ENCODE results near the gene TRIM56.

Gene TRIM56

GRCh38 chr7:101138213-101138870 is 53.1 kb downstream of the TRIM56 start:
- Histone ChIP-seq H3K4me3 (ENCODE audit: low read length) (peak overlapping the region; percentile 78), H3K4me2 (ENCODE audit: low read length) (peak overlapping the region; percentile 81)

DNA sequence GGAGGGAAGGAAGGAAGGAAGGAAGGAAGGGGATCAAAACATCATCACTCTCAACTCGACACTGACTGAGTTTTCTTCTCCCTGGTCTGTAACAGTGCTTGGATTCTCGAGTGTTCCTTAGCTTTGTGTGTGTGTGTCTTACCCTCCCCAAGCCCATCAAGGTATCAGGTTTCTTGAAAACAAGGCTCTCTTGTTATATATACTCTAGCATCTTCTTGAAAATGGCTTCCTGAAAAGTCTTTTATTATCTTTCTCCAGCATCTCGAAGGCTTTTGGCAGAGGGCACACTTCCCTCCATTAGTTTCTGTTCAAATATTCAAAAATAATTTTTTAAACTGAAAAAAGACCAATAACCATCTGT is 55.0 kb downstream of the TRIM56 start:
- Histone ChIP-seq H3K27me3 (ENCODE audit: low read depth, low read length) (peaks cover 9% of the 10 kb centered on the region; the same call in 1 of the 2 replicates), H3K4me1 (ENCODE audit: low read length) (peaks cover 14% of the 10 kb centered on the region), H3K4me3 (ENCODE audit: low read length) (no peak overlapping the region), H3K36me3 (replicated peaks; ENCODE audit: low read depth, low read length) (no peaks in the 10 kb centered on the region), H3K27ac (ENCODE audit: low read length) (no peak overlapping the region), H4K20me1 (ENCODE audit: insufficient read depth, low read length) (no peaks in the 10 kb centered on the region), H3K79me2 (ENCODE audit: low read length) (no peaks in the 10 kb centered on the region), H3K9ac (ENCODE audit: low read length) (no peak overlapping the region), H2AFZ (ENCODE audit: low read depth, low read length) (peak overlapping the region; percentile 75), H3K4me2 (ENCODE audit: low read length) (peak overlapping the region; percentile 20; the same call in 1 of the 2 replicates), H3K9me3 (ENCODE audit: insufficient read depth, low read length) (no peaks in the 10 kb centered on the region)
- TF ChIP-seq CTCF (IDR thresholded peaks at IDR 0.05; ENCODE audit: low read depth, low read length) (no peak), EZH2phosphoT487 (IDR thresholded peaks at IDR 0.05; ENCODE audit: low read depth) (no peak)

More at GRCh38 chr7:101138213-101138870, 53.1 kb downstream of the TRIM56 start:
- H3K9me3 ChIP-seq (ENCODE audit: insufficient read depth, low read length) = no peaks in the 10 kb centered on the region
- H3K36me3 ChIP-seq (replicated peaks; ENCODE audit: low read depth, low read length) = no peaks in the 10 kb centered on the region
- TF ChIP-seq CTCF (IDR thresholded peaks at IDR 0.05; ENCODE audit: low read depth, low read length) (peak; percentile 95), EZH2phosphoT487 (IDR thresholded peaks at IDR 0.05; ENCODE audit: low read depth) (no peak)
- H3K4me1 ChIP-seq (ENCODE audit: low read length) = peaks cover 25% of the 10 kb centered on the region
- peak overlapping the region; percentile 62 for H3K27ac ChIP-seq (ENCODE audit: low read length)
- H4K20me1 ChIP-seq (ENCODE audit: insufficient read depth, low read length) = no peaks in the 10 kb centered on the region
- no peaks in the 10 kb centered on the region for H3K79me2 ChIP-seq (ENCODE audit: low read length)
- peaks cover 9% of the 10 kb centered on the region; the same call in 1 of the 2 replicates for H3K27me3 ChIP-seq (ENCODE audit: low read depth, low read length)
- H2AFZ ChIP-seq (ENCODE audit: low read depth, low read length) = peak overlapping the region; percentile 77
- H3K9ac ChIP-seq (ENCODE audit: low read length) = peak overlapping the region; percentile 67

DNA sequence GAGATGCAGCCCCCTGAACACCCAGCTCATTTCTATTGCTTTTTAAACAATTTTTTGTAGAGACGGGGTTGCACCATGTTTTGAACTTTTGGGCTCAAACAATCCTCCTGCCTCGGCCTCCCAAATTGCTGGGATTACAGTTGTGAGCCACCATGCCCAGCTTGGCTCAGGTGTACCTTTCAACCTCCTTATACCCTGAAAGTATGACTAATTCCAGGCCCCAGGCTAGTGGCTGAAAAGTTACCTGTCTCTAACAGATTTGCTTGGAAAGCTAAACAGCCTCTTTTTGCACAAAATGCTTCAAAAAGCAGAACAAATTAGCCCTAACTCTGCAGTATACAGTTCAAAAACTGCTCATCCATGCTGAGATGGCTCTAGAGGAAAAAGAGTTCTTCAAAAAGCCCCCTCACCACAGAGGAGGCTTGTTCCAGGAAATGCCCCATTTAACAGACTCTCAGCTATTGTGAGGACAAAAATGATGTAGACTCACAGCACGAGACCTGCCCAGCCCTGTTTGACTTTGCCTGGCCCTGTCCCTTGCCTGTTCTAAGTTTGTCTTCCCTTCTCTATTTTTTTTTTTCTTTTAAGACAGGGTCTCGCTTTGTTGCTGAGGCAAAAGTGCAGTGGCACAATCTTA is 55.6 kb downstream of the TRIM56 start:
- H3K36me3 ChIP-seq (replicated peaks; ENCODE audit: low read depth, low read length) = no peaks in the 10 kb centered on the region
- H3K9me3 ChIP-seq (ENCODE audit: insufficient read depth, low read length) = no peaks in the 10 kb centered on the region
- H3K4me2 ChIP-seq (ENCODE audit: low read length) = peak overlapping the region; percentile 20; the same call in 1 of the 2 replicates
- no peaks in the 10 kb centered on the region for H4K20me1 ChIP-seq (ENCODE audit: insufficient read depth, low read length)
- 0 out of 2 replicates have a peak overlapping the region, but pooled peaks have one; percentile 2 for H3K27ac ChIP-seq (ENCODE audit: low read length)
- no peaks in the 10 kb centered on the region for H3K79me2 ChIP-seq (ENCODE audit: low read length)
- TF ChIP-seq CTCF (IDR thresholded peaks at IDR 0.05; ENCODE audit: low read depth, low read length) (no peak), EZH2phosphoT487 (IDR thresholded peaks at IDR 0.05; ENCODE audit: low read depth) (no peak)
- peaks cover 8% of the 10 kb centered on the region; the same call in 1 of the 2 replicates for H3K27me3 ChIP-seq (ENCODE audit: low read depth, low read length)
- peaks cover 14% of the 10 kb centered on the region for H3K4me1 ChIP-seq (ENCODE audit: low read length)
- H2AFZ ChIP-seq (ENCODE audit: low read depth, low read length) = peak overlapping the region; percentile 75
- H3K9ac ChIP-seq (ENCODE audit: low read length) = no peak overlapping the region
- no peak overlapping the region for H3K4me3 ChIP-seq (ENCODE audit: low read length)

All from OCI-LY3 (cell line).